OCI-LY7 (cell line): ENCODE measurements around the gene SRPRB. TPM values are rescaled to one million over a fixed set of nuclear protein-coding genes. Genes with fewer than 3 reads are reported as not detected.

Experiments
- BruUV-seq: library from RNA; stranded (reverse); fragments of 400-500 nt; replicated peaks from 2 replicates; lab custom pipeline; 2021; lab: Mats Ljungman, UMichigan
- CTCF ChIA-PET: fragments of 300-600 bp; sonication (Branson Sonifier 250); formaldehyde crosslinking; loops from one replicate; lab custom pipeline; 2022; ENCODE audit warnings: antibody characterized with exemption; ENCODE audit not compliant: unreplicated experiment; lab: Charles Lee
- POLR2A ChIA-PET: fragments of 300-600 bp; sonication (Branson Sonifier 250); formaldehyde crosslinking; loops from one replicate; lab custom pipeline; 2022; ENCODE audit warnings: antibody characterized with exemption; lab: Charles Lee
- DNase-seq: peaks from one replicate; pipeline ENCODE4 v3.0.0-alpha.2; 2015; ENCODE audit warnings: low spot score
- H2AFZ ChIP-seq: fragments of 200-600 bp; sonication (generic), shearing (Covaris generic); 2 replicates; pipeline ENCODE4 v1.6.1; 2014; ENCODE audit warnings: mild to moderate bottlenecking, antibody characterized with exemption, low read length, moderate library complexity
- H3K27ac ChIP-seq: fragments of 200-600 bp; sonication (generic); 2 replicates; pipeline ENCODE4 v1.5.1; 2014; ENCODE audit warnings: mixed run types, low read depth, mild to moderate bottlenecking, moderate library complexity, low read length, inconsistent platforms; ENCODE audit not compliant: poor library complexity, severe bottlenecking
- H3K36me3 ChIP-seq: fragments of 200-600 bp; sonication (generic); 2 replicates; pipeline ENCODE4 v1.6.1; 2014; ENCODE audit warnings: mild to moderate bottlenecking, antibody characterized with exemption, low read length, moderate library complexity, mixed read lengths; ENCODE audit not compliant: insufficient read depth
- H3K4me1 ChIP-seq: fragments of 200-600 bp; sonication (generic); 2 replicates; pipeline ENCODE4 v1.5.1; 2014; ENCODE audit warnings: mild to moderate bottlenecking, low read length; ENCODE audit not compliant: insufficient read depth, poor library complexity, severe bottlenecking
- H3K4me2 ChIP-seq: fragments of 200-600 bp; sonication (generic); 2 replicates; pipeline ENCODE4 v1.6.1; 2014; ENCODE audit warnings: mild to moderate bottlenecking, low read length
- H3K4me3 ChIP-seq: fragments of 200-600 bp; sonication (generic); 2 replicates; pipeline ENCODE4 v1.5.1; 2014; ENCODE audit warnings: mild to moderate bottlenecking, low read depth, low read length; ENCODE audit not compliant: poor library complexity, severe bottlenecking
- H3K79me2 ChIP-seq: fragments of 200-600 bp; sonication (generic); 2 replicates; pipeline ENCODE4 v1.6.1; 2016; ENCODE audit warnings: low read depth, mild to moderate bottlenecking, low read length, moderate library complexity, mixed read lengths; ENCODE audit not compliant: insufficient read depth
- H3K9me2 ChIP-seq: fragments of 200-600 bp; sonication (generic); 2 replicates; pipeline ENCODE4 v1.6.1; 2016; ENCODE audit warnings: mild to moderate bottlenecking, low read length, mixed read lengths; ENCODE audit not compliant: insufficient read depth
- H3K9me3 ChIP-seq: fragments of 200-600 bp; sonication (generic); 2 replicates; pipeline ENCODE4 v1.6.1; 2014; ENCODE audit warnings: mild to moderate bottlenecking, mixed run types, low read length, mixed read lengths
- H4K20me1 ChIP-seq: fragments of 200-600 bp; sonication (generic); 2 replicates; pipeline ENCODE4 v1.6.1; 2014; ENCODE audit warnings: mild to moderate bottlenecking, antibody characterized with exemption, low read length, moderate library complexity, mixed read lengths; ENCODE audit not compliant: insufficient read depth
- CTCF ChIP-seq: fragments of 200-600 bp; sonication (generic); conservative IDR thresholded peaks from 2 replicates; pipeline ENCODE4 v1.5.1; 2014; ENCODE audit warnings: mild to moderate bottlenecking, antibody characterized with exemption, low read length, moderate library complexity, mixed read lengths
- EZH2phosphoT487 ChIP-seq: fragments of 200-600 bp; sonication (generic); IDR thresholded peaks from 2 replicates; pipeline ENCODE4 v1.6.1; 2018; ENCODE audit warnings: low read depth, borderline replicate concordance, mild to moderate bottlenecking, mixed run types, antibody characterized with exemption, low read length, moderate library complexity, mixed read lengths
- intact Hi-C: fragments of 100-400 bp; cut with micrococcal nuclease; formaldehyde crosslinking; loops from one replicate; pipeline ENCODE4 v1.10.0; 2022; ENCODE audit not compliant: unreplicated experiment
- total RNA-seq, 2 experiments: library from RNA; depleted of rRNA in 1 of 2; stranded (reverse); fragments of >200 nt in 1 of 2; shearing (Covaris generic) in 1 of 2; gene quantifications; 2 replicates each; pipeline ENCODE4 v1.2.3, GENCODE V29; 2014 to 2022

Gene SRPRB
- total RNA-seq, 2 experiments from 2014 or later, result 39.4 to 54.1 TPM

DNA sequence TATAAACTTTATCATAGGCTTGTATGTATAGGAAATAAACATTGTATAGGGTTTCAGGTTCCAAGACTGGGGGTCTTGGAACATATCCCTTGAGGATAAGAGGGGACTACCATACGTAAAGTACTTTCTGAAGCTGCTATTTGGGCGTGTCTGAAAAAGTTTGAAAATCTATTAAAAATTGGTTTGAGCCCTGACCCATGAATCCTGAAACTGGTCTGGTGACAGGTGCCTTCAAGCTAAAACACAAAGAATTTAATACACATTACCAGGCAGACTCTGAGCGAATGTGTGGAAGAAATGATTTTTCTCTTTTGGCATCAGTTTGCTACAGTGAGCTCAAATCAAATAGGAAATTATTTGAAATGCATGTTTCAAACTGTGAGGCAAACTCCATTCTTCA lies 43.1 kb upstream of the SRPRB start:
- DNase-seq, result no peak
- Histone ChIP-seq H3K36me3 (no peaks in the 10 kb centered on the region), H3K4me2 (no peak overlapping the region), H4K20me1 (no peaks in the 10 kb centered on the region), H2AFZ (no peak overlapping the region), H3K79me2 (no peaks in the 10 kb centered on the region), H3K9me2 (no peaks in the 10 kb centered on the region), H3K27ac (no peak overlapping the region), H3K9me3 (no peaks in the 10 kb centered on the region), H3K4me1 (no peaks in the 10 kb centered on the region), H3K4me3 (no peak overlapping the region)
- POLR2A ChIA-PET, result no interaction called here
- intact Hi-C loops, result no loop called here
- TF ChIP-seq CTCF (no peak), EZH2phosphoT487 (no peak)
- no TSS peak for BruUV-seq
- CTCF ChIA-PET, result no interaction called here

GRCh38 chr3:133763797-133764683 lies 41.6 kb upstream of the SRPRB start:
- H3K79me2 ChIP-seq, result no peaks in the 10 kb centered on the region
- H3K36me3 ChIP-seq, result no peaks in the 10 kb centered on the region
- BruUV-seq, result no TSS peak
- no peak overlapping the region for H3K4me2 ChIP-seq
- H2AFZ ChIP-seq, result no peak overlapping the region
- no peaks in the 10 kb centered on the region for H3K9me3 ChIP-seq
- no peak for TF ChIP-seq EZH2phosphoT487
- no peak for TF ChIP-seq CTCF
- H4K20me1 ChIP-seq, result no peaks in the 10 kb centered on the region
- no peaks in the 10 kb centered on the region for H3K4me1 ChIP-seq
- intact Hi-C loops, result no loop called here
- ChIA-PET CTCF (no interaction called here), POLR2A (no interaction called here)
- no peak overlapping the region for H3K4me3 ChIP-seq
- no peak for DNase-seq
- H3K9me2 ChIP-seq, result no peaks in the 10 kb centered on the region
- H3K27ac ChIP-seq, result no peak overlapping the region

GRCh38 chr3:133765256-133765655 lies 40.4 kb upstream of the SRPRB start:
- TF ChIP-seq CTCF, result no peak
- no peak for TF ChIP-seq EZH2phosphoT487
- POLR2A ChIA-PET, result interaction anchor here (0.6 to 0.7 kb wide), 2 partner anchors 29 to 954 kb away, joined by 3 read pairs; no protein-coding TSS in a partner anchor
- H3K4me3 ChIP-seq, result no peak overlapping the region
- no peaks in the 10 kb centered on the region for H3K9me3 ChIP-seq
- no peak overlapping the region for H2AFZ ChIP-seq
- no peaks in the 10 kb centered on the region for H3K9me2 ChIP-seq
- no peak overlapping the region for H3K27ac ChIP-seq
- DNase-seq, result no peak
- intact Hi-C loops, result no loop called here
- H3K4me1 ChIP-seq, result no peaks in the 10 kb centered on the region
- BruUV-seq, result no TSS peak
- no peaks in the 10 kb centered on the region for H3K79me2 ChIP-seq
- CTCF ChIA-PET, result no interaction called here
- H3K4me2 ChIP-seq, result no peak overlapping the region
- H4K20me1 ChIP-seq, result no peaks in the 10 kb centered on the region
- no peaks in the 10 kb centered on the region for H3K36me3 ChIP-seq
